ENCODE results near the gene HERPUD1.
"Not testable (repeated sequence)": the region's sequence is repeated elsewhere in the genome, so short reads cannot be mapped to it uniquely, and the experiment has no call there.

Gene HERPUD1

DNA sequence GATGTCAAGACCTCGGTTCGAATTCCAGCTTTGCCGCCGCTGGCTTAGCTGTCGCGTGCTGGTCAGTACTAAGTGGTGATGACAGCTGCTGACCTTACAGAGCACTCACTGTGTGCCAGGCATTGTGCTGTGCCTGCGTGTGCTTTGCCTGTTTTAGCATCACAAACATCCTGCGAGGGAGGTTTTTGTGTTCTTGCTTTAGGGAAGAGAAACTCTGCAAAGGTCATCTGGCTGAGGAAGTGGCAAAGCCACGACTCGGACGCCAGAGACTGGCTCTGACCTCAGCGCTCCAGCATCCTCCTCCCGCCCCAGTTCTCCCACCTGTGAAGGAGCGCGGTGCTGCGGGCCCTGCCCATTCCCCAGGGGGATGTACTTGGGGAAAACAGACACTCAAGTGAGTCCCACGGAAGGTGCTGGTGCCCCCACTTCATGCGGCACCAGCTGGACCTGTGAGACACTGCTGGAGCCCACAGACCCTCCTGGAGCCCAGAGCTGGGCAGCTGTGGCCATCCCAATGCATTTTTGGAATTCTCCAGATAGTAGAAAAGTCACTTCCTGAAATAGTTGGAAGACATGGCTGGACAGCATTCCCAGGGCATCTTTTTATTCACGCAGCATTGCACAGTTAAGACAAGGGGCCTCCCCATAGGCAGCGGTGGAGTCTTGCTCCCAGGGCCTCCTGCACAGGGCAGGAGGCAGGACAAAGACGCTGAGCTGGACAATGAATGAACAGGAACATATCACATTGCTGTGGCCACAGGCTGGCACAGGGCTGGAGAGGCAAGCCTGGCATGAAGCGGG is 20.0 kb upstream of the HERPUD1 start:
- no peak for DNase-seq

DNA sequence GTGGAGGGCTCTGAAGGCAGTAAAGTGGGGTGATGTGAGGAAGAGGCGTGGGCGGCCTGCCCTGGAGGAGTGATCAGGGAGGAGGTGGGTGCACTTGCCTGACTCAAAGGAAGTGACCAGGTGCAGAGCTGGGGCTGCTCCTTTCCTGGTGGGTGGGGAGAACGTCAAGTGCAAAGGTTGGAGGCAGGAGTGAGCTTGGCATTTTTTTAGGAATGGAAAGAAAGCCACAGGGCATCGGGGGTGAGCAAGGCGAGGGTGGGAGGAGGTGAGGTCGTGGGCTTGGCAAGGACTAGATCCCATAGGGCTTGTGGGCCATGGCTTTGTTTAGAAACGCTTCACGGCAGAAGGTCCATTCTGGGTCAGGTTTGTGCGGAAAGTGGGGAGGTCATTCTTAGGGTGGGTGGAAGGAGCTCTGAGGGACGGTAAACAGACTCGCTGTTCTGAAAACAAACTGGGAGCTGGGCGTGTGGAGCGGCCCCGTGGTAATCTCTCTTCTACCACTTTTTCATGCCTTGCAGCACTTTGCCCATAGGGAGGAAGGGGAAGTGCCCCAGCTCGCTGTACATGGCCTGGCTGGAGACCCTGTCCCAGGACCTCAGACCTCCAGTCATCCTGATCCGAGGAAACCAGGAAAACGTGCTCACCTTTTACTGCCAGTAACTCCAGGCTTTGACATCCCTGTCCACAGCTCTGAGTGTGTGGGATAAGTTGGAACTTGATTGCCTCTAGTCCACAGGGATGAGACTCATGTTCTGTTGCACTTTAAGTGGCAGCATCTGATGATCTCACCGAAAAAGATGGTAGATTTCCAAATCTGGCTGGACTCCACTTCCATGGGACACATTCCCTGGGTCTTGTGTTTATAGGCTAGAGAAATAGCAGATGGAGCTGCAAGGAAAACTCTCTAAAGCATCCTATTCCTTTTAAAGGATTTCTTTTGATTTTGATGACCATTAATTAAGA is 18.9 kb upstream of the HERPUD1 start:
- DNase-seq = no peak

DNA sequence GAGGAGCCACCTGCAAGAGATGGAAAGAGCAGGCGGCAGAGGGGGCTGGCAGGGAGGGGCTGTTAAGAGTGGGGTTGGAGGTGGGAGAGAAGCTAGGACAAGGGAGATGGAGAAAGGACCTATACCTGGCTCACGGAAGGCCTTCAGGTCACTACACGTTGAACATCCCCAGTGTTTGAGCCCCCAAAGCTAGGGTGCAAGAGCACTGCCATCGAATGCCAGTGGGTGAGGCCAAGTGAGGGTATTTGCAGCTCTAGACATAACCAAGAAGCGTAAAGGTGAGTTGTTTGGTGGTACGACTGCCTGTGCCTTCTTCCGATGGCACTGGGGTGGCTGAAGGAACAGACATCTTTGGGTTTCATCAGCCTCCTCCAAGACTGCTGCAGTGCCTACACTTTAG is 17.0 kb upstream of the HERPUD1 start:
- no peak for DNase-seq

DNA sequence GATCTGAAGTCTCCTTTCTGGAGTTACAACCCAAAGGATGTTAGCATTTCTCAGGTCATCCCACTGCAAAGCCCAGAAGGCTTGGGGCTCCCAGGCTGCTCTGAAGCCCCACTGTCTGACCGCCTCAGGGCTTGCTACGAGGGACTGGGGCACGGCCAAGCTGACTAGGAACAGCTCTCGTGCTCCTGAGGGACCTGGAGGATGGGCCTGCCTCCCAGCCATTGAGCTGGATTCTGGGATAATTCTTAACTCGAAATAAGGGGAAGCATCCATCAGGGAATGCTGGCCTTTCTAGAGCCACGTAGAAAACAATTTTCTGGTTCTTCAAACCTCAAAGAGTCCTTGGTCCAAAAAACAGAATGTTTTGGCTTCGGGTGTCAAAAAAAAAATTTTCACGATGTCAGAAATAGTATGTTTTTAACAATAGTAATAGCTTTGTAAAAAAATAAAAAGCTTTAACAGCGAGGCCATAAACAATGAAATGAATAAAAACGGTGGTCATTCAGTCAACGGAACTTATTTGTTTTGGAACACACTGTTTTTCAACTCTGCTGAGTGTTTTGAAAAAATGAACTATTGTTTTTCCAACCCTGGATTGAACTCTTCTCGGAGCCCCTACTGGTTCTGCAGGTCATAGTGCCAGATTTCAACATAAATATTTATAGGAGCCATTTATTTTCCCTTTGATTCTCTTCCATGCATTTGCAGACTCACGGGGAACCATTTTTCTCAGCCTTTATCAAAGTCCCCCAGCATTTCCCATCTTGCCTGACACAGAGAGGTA is 16.4 kb upstream of the HERPUD1 start:
- no peak for DNase-seq

DNA sequence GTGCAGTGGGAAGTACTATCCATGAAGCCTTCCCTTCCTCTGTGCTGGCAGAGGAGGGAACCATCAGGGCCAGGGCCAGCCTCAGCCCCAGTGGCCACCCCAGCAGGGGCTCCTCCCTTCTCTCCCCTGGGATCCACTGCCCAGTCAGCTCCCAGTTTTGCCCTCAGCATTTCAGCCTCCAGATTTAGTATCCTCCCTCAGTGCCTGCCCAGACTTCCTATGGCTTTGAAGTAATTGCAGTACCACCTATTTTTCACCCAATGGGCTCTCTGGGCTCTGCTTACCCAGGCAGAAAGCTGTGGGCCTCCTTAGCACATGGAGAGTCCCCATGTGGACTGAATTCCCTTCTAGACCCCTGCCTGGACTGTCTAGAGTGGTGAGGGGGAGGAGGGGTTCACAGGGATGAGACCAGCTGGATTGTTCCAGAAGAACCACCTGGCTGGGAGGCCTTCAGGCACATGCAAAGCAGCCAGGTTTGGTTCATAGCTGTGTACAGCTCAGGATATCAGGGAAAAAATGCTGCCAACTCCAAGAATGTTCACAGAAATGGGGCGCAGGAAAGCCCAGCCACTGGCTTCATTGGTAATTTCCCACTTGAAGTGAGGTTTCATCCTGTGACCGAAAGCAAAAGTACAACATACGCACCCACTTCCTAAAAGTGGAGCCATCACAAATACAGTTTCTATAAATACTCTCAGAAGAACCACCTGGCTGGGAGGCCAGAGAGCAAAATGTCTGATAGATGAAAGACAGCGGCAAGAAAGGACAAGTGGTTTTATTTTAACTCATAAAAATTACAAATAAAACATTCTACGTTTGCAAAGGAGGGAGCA is 15.2 kb upstream of the HERPUD1 start:
- DNase-seq = no peak

DNA sequence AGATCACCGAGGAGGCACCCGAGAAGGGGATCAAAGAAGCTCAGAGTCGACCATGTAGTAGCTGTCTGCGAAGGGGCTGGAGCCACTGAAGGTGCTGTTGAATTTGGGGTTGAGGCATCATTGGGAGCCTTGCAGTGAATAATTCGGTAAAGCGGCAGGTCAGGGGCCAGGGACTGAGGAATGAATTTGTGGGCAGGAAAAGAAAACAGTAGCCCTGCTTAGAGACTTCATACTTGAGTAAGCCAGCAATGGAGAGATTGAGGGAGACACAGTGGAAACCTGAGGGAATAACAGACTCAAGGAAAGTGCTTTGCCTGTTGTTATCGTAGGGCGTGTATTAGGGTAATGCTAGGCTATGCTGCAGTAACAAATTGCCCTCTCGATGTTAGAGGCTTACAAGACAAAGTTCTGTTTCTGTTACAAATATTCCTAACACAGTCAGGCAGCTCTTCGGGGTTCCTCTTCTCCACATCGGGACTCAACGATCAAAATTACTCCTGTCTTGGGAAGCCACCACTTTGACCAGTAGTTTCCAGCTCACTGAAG is 13.4 kb upstream of the HERPUD1 start:
- no peak for DNase-seq

DNA sequence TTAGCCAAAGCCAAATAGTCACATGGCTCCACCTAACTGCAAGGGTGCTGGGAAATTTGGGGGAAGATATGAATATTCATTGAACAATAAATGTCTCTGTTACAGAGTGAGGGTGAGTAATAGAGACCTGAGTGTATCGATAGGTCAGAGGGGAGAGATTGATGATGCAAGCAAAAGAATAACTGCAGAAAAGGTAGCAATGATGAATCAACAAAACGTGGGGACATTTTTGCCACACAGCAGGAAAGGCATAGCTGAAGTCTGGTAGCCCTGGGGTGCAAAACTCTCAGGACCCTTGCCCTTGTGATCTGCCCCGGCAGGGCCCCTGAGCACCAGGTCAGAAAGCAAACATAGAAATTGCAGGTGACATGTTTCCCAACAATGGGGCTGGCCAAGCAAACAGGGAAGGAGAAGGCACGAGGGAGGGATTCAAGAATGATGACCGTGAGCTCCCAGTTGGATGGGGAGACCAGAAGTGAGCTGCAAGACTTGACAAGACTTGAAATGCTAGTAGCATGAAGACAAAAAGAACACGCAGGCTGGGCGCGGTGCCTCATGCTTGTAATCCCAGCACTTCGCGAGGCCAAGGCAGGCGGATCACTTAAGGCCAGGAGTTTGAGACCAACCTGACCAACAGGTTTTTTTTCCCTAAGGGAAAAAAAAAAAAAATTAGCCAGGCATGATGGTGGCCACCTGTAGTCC is 12.7 kb upstream of the HERPUD1 start:
- no peak for DNase-seq

DNA sequence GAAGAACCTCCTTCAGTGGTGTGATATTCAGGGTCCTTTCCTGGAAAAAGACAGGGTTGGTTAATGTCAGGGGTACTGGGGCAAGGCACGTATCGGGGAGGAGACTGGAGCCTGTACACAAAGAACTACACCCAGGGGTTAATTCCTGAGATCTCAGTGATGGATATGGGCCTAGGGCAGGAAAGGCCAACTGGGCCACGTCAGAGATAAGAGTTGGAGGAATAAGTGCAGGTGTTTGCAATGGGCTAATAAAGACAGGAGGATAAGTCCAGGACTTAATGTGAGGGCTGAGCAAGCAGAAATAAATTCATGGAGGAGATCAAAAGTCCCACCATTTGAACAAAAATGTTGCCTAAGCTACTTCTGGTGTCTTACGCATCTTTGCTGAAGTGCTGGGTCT is 10.4 kb upstream of the HERPUD1 start:
- DNase-seq = no peak

DNA sequence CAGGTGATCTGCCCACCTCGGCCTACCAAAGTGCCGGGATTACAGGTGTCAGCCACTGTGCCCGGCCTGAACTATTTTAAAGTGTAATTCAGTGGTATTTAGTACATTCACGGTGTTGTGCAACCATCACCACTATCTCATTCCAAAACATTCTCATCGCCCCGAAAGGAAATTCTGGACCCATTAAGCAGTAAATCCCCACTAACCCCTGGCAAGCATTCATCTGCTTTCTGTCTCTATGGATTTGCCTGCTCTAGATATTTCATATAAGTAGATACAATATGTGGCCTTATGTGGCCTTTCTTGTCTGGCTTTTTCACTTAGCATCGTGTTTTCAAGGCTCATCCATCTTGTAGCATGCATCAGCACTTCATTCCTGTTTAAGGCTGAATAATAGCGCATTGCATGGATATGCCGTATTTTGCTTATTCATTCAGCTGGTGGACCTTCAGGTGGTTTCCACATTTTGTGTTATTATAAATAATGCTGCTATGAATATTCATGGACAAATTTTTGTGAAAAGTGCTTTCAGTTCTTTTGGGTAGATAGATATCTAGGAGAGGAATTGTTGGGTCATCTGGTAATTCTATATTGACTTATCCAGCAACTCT is 8.4 kb upstream of the HERPUD1 start:
- no peak for DNase-seq

DNA sequence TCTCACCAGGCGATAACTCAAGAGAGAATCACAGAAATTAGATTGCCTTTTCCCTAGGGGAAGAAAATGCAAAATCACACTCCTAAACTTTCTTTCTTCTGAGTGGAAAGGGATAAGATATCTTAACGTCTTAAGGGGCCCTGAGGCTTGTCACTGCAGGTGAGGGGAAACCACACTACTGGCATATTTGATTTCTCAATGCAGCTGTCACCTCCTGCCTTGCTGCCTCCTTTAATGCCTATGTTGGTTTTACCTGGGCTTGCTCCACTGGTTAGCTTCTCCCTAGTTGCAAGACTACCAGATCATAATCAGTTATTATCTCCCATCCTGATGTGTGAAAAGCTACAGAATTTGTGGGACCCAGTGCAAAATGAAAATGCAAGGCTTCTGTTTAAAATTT is 4.5 kb upstream of the HERPUD1 start:
- DNase-seq = no peak

DNA sequence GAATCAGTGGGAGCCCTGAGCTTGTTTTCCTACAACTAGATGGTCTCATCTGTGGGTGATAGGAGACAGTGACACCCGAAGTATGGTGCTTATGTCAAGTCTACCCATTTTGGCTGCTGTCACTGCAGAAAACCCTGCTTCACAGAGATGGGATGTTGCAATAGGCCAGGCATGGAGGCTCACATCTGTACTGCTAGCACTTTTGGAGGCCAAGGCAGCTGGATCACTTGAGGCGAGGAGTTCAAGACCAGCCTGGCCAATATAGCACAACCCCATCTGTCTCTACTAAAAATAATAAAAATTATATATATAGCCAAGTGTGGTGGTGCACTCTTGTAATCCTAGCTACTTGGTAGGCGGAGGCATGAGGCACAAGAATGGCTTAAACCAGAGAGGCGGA is 2.3 kb upstream of the HERPUD1 start:
- DNase-seq = no peak

DNA sequence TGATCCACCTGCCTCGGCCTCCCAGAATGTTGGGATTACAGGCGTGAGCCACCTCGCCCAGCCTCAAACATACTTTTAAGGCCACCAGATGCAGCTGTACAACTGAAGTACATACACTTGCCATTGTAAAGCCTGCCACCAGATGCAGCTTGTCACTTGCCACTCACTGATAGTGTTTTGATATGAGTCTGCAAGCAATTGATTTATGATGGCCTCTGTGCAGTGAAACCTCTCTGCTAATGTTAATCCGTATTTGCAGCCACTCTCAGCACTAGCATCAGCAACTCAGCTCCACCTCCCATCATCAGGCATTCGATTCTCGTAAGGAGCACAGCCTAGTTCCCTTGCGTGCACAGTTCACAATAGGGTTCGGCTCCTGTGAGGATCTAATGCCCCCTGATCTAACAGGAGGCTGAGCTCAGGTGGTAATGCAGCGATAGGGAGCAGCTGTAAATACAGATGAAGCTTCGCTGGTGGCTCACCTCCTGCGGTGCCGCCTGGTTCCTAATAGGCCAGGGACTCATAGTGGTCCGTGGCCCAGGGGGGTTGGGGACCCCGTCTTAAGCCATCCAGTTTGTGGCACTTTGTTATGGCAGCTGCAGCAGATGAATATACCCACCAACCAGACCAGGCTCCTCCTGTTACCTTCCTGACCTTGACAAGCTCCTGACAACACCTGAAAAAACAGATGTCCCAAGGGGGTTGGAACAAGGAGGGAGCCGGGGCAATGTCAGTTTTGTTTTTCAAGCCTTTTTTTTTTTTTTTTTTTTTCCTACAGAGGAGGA is 1.3 kb upstream of the HERPUD1 start:
- peak; percentile 69 for DNase-seq

DNA sequence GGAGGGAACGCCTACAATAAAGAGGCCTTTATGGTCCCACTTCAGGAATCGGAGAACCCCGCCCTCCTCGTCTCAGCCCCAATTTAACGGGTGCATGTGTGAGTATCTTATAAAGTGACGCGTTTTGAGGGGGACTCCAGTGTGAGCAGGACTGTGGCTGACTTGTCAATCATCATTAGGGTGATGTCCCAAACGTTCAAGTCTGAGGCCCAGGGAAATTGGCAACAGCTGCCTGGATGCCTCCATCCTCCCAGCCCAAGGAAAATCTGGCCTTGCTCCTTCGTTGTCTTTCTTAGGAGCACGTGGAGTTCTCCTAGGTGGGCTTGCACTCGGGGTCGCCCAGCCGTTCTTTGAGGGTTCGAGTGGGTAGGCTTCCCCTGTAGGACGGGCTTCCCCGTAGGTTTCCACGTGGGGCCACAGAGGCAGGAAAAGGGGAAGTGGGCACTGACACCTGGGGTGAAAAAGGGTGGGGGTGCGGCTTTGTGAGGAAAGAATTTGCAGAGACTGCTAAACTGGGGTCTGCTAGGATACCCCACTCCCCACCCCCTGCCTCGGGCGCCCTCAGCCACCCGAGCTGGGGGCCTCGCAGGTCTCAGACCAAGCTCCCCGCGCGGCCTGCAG is 561 bp upstream of the HERPUD1 start:
- DNase-seq = no peak

DNA sequence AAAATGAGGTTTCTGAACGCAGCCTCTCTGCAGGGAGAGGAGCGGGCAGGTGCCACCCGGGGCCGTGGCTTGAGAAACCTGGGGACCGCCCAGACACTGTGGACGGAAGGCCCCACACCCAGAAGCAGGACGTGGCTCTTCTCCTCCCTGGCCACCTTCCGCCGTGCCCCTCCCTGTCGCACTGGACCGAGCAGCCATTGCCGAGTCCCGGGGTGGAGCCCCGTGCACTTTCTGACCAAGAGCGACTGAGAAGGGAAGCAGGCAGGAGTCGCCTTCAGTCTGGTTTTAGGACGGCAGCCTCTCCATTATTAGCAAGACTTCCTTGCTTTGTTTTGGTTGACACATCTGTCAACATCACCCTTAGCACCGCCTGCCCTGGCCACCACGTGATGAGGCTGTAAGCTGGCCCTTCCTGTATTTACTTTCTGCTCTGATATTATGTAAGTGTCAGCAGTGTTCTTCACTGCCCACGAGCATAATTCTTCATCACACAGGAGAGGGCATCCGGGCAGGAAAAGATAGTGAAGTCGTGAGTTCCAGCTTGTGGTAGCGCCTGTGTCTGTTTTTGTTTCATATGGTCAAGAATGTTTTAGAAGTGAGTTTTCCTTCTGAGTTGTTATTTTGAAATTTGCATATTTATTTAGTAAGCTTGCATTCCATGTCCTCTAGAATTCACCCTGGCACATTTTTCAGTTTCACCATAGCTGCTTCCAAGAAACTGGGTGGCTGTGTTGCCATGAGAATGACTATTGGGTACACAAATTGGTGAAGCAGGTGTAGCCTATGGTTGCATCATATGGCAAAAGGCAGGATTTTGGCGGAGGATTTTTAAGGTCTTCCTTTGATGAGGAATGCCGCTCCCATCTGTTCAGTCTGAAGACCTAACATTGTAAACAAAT is 1.0 kb downstream of the HERPUD1 start:
- peak; percentile 35 for DNase-seq

DNA sequence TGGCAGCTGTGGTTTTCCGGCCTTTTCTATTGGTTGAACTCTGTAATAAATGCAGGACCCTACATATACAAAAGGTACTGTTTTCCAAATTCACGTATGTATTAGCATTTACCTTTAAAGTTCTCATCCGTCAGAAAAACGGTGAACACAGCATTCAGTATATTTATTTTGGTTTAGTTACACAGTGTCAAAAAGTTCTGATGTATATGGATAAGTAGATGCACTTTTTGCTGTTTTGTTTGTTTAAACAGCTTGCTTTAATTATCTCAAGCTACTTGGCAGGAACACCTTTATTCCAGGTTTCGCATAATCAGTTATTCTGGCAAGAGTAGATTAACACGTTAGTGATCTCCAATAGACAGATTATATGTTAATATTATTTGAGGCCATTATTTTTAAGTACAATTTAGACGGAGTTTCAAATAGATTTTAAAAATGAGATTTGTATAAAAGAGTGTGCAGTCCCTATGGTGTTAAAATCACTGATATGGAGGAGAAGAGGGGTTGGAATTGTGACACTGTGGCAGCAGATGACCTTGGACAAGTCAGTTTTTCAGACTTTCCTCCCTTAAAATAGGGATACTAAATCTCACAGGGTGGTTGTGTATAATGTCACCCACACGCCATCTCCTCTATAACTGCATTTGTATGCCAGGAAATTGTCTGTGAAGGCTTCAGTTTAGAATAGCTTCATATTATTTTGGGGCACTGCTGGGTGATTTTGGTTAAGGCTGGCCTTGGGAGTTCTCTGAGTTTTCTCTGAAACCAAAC is 2.1 kb downstream of the HERPUD1 start:
- no peak for DNase-seq

DNA sequence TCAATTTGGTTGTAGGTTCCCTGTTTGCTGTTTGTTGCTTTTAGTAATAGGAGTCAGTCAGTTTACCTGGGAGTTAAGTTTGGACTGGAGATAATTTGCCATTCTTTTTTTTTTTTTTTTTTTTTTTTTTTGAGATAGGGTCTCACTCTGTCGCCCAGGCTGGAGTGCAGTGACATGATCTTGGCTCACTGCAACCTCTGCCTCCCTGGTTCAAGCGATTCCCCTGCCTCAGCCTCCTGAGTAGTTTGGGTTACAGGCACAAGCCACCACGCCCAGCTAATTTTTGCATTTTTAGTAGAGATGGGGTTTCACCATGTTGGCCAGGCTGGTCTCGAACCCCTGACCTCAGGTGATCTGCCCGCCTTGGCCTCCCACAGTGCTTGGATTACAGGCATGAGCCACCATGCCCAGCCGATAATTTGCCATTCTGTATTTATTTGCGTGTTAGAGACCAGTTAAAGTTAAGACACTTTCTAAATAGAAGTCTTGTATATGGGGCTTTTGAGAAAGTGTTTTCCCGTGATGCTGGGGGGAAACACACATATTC is 2.7 kb downstream of the HERPUD1 start:
- not testable (repeated sequence) for DNase-seq

DNA sequence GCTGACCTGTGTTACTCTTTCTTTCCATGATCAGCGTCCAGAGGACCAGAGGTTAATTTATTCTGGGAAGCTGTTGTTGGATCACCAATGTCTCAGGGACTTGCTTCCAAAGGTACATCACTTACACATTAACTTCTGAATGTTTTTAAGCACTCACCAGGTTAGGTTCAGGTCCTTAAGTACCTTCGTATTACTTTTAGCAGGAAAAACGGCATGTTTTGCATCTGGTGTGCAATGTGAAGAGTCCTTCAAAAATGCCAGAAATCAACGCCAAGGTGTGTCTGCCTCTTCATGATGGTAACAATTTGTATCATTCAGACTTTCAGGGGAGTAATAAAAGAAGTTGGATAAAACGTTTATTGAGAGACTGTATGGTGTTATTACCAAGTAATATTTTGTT is 3.3 kb downstream of the HERPUD1 start:
- no peak for DNase-seq

Measured in NCI-H345 (cell line).